Myocyte (in vitro differentiated cells): ENCODE results near the gene TBCD. TPM values are rescaled to one million over a fixed set of nuclear protein-coding genes. Genes with fewer than 3 reads are reported as not detected.
"Not testable (repeated sequence)": the region's sequence is repeated elsewhere in the genome, so short reads cannot be mapped to it uniquely, and the experiment has no call there.

ENCODE experiments used
- DNase-seq: peaks from one replicate; pipeline ENCODE4 v3.0.0-alpha.2; 2012; ENCODE audit warnings: low read depth
- total RNA-seq: library from RNA; depleted of rRNA; stranded (reverse); fragments of >200 nt; gene quantifications from 2 replicates; pipeline ENCODE4 v1.2.3, GENCODE V29; 2014

TBCD gene
- total RNA-seq, 1 donor from 2014 or later, result 25.4 TPM

- no peak for DNase-seq
Observed at GRCh38 chr17:82966415-82966814, 214.6 kb downstream of the TBCD start.

- DNase-seq, result no peak
Observed at GRCh38 chr17:82967268-82968032, 215.6 kb downstream of the TBCD start.

GRCh38 chr17:82968033-82968841 lies 216.4 kb downstream of the TBCD start:
- DNase-seq, result not testable (repeated sequence)

- DNase-seq, result no peak
Observed at GRCh38 chr17:82970067-82970466, 218.2 kb downstream of the TBCD start.

GRCh38 chr17:82970818-82971590 lies 219.1 kb downstream of the TBCD start:
- no peak for DNase-seq

- DNase-seq, result no peak
Observed at GRCh38 chr17:82972836-82973372, 221.0 kb downstream of the TBCD start.

GRCh38 chr17:82973456-82974135 lies 221.7 kb downstream of the TBCD start:
- DNase-seq, result no peak

GRCh38 chr17:82974136-82974952 lies 222.5 kb downstream of the TBCD start:
- no peak for DNase-seq

- DNase-seq, result no peak
Observed at GRCh38 chr17:82976982-82977488, 225.2 kb downstream of the TBCD start.

- no peak for DNase-seq
Observed at GRCh38 chr17:82977606-82978005, 225.7 kb downstream of the TBCD start.

GRCh38 chr17:82978765-82979349 lies 227.0 kb downstream of the TBCD start:
- DNase-seq, result no peak

- DNase-seq, result no peak
Observed at GRCh38 chr17:82979718-82980117, 227.9 kb downstream of the TBCD start.

- DNase-seq, result no peak
Observed at GRCh38 chr17:82980632-82981031, 228.8 kb downstream of the TBCD start.

GRCh38 chr17:82981141-82981730 lies 229.4 kb downstream of the TBCD start:
- DNase-seq, result no peak

- no peak for DNase-seq
Observed at GRCh38 chr17:82983510-82984248, 231.8 kb downstream of the TBCD start.

GRCh38 chr17:82984249-82984617 lies 232.4 kb downstream of the TBCD start:
- not testable (repeated sequence) for DNase-seq

GRCh38 chr17:82984751-82985427 lies 233.0 kb downstream of the TBCD start:
- DNase-seq, result no peak

GRCh38 chr17:82985428-82985805 lies 233.6 kb downstream of the TBCD start:
- DNase-seq, result no peak
